Measurements from ENCODE around the gene XIRP2.
"Not testable (repeated sequence)": the region's sequence is repeated elsewhere in the genome, so short reads cannot be mapped to it uniquely, and the experiment has no call there.

The XIRP2 gene

GRCh38 chr2:166984188-166984587, 95.9 kb downstream of the XIRP2 start:
- Mint-ChIP-seq H3K4me1 (no peaks in the 10 kb centered on the region), H3K36me3 (no peaks in the 10 kb centered on the region)

GRCh38 chr2:166984797-166985196, 96.5 kb downstream of the XIRP2 start:
- H3K36me3 Mint-ChIP-seq: no peaks in the 10 kb centered on the region
- no peak overlapping the region for H3K27ac Mint-ChIP-seq
- DNase-seq (ENCODE audit: low spot score in 2 of 2): no peak
- no peak for ATAC-seq
- no peak overlapping the region for H3K4me3 Mint-ChIP-seq
- H3K4me1 Mint-ChIP-seq: no peaks in the 10 kb centered on the region
- peaks cover 20% of the 10 kb centered on the region for H3K9me3 Mint-ChIP-seq

More at GRCh38 chr2:166984188-166984587, 95.9 kb downstream of the XIRP2 start:
- ATAC-seq (no peak), DNase-seq (ENCODE audit: low spot score in 2 of 2) (no peak)
- Mint-ChIP-seq H3K9me3 (peaks cover 20% of the 10 kb centered on the region), H3K4me3 (no peak overlapping the region), H3K27ac (no peak overlapping the region)

GRCh38 chr2:166994588-166995336, 106.5 kb downstream of the XIRP2 start:
- DNase-seq (ENCODE audit: low spot score in 2 of 2) (no peak), ATAC-seq (no peak)
- H3K27ac Mint-ChIP-seq: no peak overlapping the region
- peaks cover 6% of the 10 kb centered on the region for H3K9me3 Mint-ChIP-seq
- H3K4me1 Mint-ChIP-seq: no peaks in the 10 kb centered on the region
- H3K4me3 Mint-ChIP-seq: no peak overlapping the region
- no peaks in the 10 kb centered on the region for H3K36me3 Mint-ChIP-seq

GRCh38 chr2:166996465-166996864, 108.2 kb downstream of the XIRP2 start:
- Mint-ChIP-seq H3K27ac (no peak overlapping the region), H3K4me3 (no peak overlapping the region), H3K36me3 (no peaks in the 10 kb centered on the region), H3K9me3 (peaks cover 6% of the 10 kb centered on the region), H3K4me1 (no peaks in the 10 kb centered on the region)
- DNase-seq (ENCODE audit: low spot score in 2 of 2) (no peak), ATAC-seq (no peak)

- Mint-ChIP-seq H3K9me3 (peaks cover 14% of the 10 kb centered on the region), H3K4me1 (no peaks in the 10 kb centered on the region), H3K36me3 (no peaks in the 10 kb centered on the region), H3K4me3 (no peak overlapping the region), H3K27ac (no peak overlapping the region)
- ATAC-seq (no peak), DNase-seq (ENCODE audit: low spot score in 2 of 2) (no peak)
Measured at GRCh38 chr2:167001165-167001564, 112.9 kb downstream of the XIRP2 start.

- no peak overlapping the region for H3K27ac Mint-ChIP-seq
- no peak overlapping the region for H3K4me3 Mint-ChIP-seq
- ATAC-seq: no peak
- no peak for DNase-seq (ENCODE audit: low spot score in 2 of 2)
- peaks cover 10% of the 10 kb centered on the region for H3K9me3 Mint-ChIP-seq
- no peaks in the 10 kb centered on the region for H3K4me1 Mint-ChIP-seq
- H3K36me3 Mint-ChIP-seq: no peaks in the 10 kb centered on the region
Measured at GRCh38 chr2:167005096-167005495, 116.8 kb downstream of the XIRP2 start.

- peaks cover 11% of the 10 kb centered on the region for H3K9me3 Mint-ChIP-seq
- no peaks in the 10 kb centered on the region for H3K4me1 Mint-ChIP-seq
- H3K27ac Mint-ChIP-seq: no peak overlapping the region
- no peak overlapping the region for H3K4me3 Mint-ChIP-seq
- no peaks in the 10 kb centered on the region for H3K36me3 Mint-ChIP-seq
- DNase-seq (ENCODE audit: low spot score in 2 of 2) (no peak), ATAC-seq (no peak)
Measured at GRCh38 chr2:167013227-167013626, 124.9 kb downstream of the XIRP2 start.

GRCh38 chr2:167015806-167016205, 127.5 kb downstream of the XIRP2 start:
- Mint-ChIP-seq H3K4me1 (no peaks in the 10 kb centered on the region), H3K4me3 (no peak overlapping the region), H3K27ac (no peak overlapping the region), H3K36me3 (no peaks in the 10 kb centered on the region), H3K9me3 (peaks cover 11% of the 10 kb centered on the region)
- DNase-seq (ENCODE audit: low spot score in 2 of 2): no peak
- no peak for ATAC-seq

- no peaks in the 10 kb centered on the region for H3K4me1 Mint-ChIP-seq
- no peak overlapping the region for H3K27ac Mint-ChIP-seq
- H3K36me3 Mint-ChIP-seq: no peaks in the 10 kb centered on the region
- ATAC-seq (no peak), DNase-seq (ENCODE audit: low spot score in 2 of 2) (no peak)
- peaks cover 11% of the 10 kb centered on the region for H3K9me3 Mint-ChIP-seq
- no peak overlapping the region for H3K4me3 Mint-ChIP-seq
Measured at GRCh38 chr2:167017021-167017420, 128.7 kb downstream of the XIRP2 start.

GRCh38 chr2:167018590-167018989, 130.3 kb downstream of the XIRP2 start:
- no peak for DNase-seq (ENCODE audit: low spot score in 2 of 2)
- Mint-ChIP-seq H3K27ac (no peak overlapping the region), H3K9me3 (peaks cover 5% of the 10 kb centered on the region), H3K36me3 (no peaks in the 10 kb centered on the region), H3K4me1 (no peaks in the 10 kb centered on the region), H3K4me3 (no peak overlapping the region)
- no peak for ATAC-seq

- peaks cover 19% of the 10 kb centered on the region for H3K9me3 Mint-ChIP-seq
- H3K27ac Mint-ChIP-seq: no peak overlapping the region
- H3K4me3 Mint-ChIP-seq: no peak overlapping the region
- H3K4me1 Mint-ChIP-seq: no peaks in the 10 kb centered on the region
- DNase-seq (ENCODE audit: low spot score in 2 of 2) (no peak), ATAC-seq (no peak)
- no peaks in the 10 kb centered on the region for H3K36me3 Mint-ChIP-seq
Measured at GRCh38 chr2:167028503-167028902, 140.2 kb downstream of the XIRP2 start.

- not testable (repeated sequence) for ATAC-seq; H3K36me3 Mint-ChIP-seq; H3K4me1 Mint-ChIP-seq; H3K27ac Mint-ChIP-seq; DNase-seq (ENCODE audit: low spot score in 2 of 2); H3K4me3 Mint-ChIP-seq
- H3K9me3 Mint-ChIP-seq: peaks cover 19% of the 10 kb centered on the region
Measured at GRCh38 chr2:167034976-167035375, 146.7 kb downstream of the XIRP2 start.

GRCh38 chr2:167048829-167049228, 160.5 kb downstream of the XIRP2 start:
- H3K36me3 Mint-ChIP-seq: no peaks in the 10 kb centered on the region
- H3K27ac Mint-ChIP-seq: no peak overlapping the region
- DNase-seq (ENCODE audit: low spot score in 2 of 2): no peak
- peaks cover 13% of the 10 kb centered on the region for H3K9me3 Mint-ChIP-seq
- no peak for ATAC-seq
- no peaks in the 10 kb centered on the region for H3K4me1 Mint-ChIP-seq
- H3K4me3 Mint-ChIP-seq: no peak overlapping the region

- DNase-seq (ENCODE audit: low spot score in 2 of 2) (no peak), ATAC-seq (no peak)
- no peak overlapping the region for H3K27ac Mint-ChIP-seq
Measured at GRCh38 chr2:167049659-167050058, 161.4 kb downstream of the XIRP2 start.

GRCh38 chr2:167052825-167053224, 164.5 kb downstream of the XIRP2 start:
- Mint-ChIP-seq H3K4me1 (no peaks in the 10 kb centered on the region), H3K9me3 (peaks cover 10% of the 10 kb centered on the region), H3K36me3 (no peaks in the 10 kb centered on the region), H3K27ac (no peak overlapping the region), H3K4me3 (no peak overlapping the region)
- DNase-seq (ENCODE audit: low spot score in 2 of 2) (no peak), ATAC-seq (no peak)

More at GRCh38 chr2:167049659-167050058, 161.4 kb downstream of the XIRP2 start:
- peaks cover 13% of the 10 kb centered on the region for H3K9me3 Mint-ChIP-seq
- H3K4me3 Mint-ChIP-seq: no peak overlapping the region
- H3K36me3 Mint-ChIP-seq: no peaks in the 10 kb centered on the region
- no peaks in the 10 kb centered on the region for H3K4me1 Mint-ChIP-seq

GRCh38 chr2:167054881-167055280, 166.6 kb downstream of the XIRP2 start:
- no peak overlapping the region for H3K27ac Mint-ChIP-seq
- no peak for DNase-seq (ENCODE audit: low spot score in 2 of 2)
- H3K4me1 Mint-ChIP-seq: no peaks in the 10 kb centered on the region
- no peaks in the 10 kb centered on the region for H3K36me3 Mint-ChIP-seq
- ATAC-seq: no peak
- no peak overlapping the region for H3K4me3 Mint-ChIP-seq
- H3K9me3 Mint-ChIP-seq: peaks cover 6% of the 10 kb centered on the region

Measured in stimulated activated effector memory CD8-positive, alpha-beta T cell treated with anti-CD3 and anti-CD28 coated beads, Interleukin-12 subunit alpha, Interleukin-12 subunit beta, amount 100 ng/mL, for 72 hours (primary cell).